Cortex of kidney (tissue), 1 donor: ENCODE data around the gene IFITM5.
"Not testable (repeated sequence)": the region's sequence is repeated elsewhere in the genome, so short reads cannot be mapped to it uniquely, and the experiment has no call there.

ENCODE experiments used
- DNase-seq: peaks from one replicate; lab custom pipeline; 2025; lab: John Stamatoyannopoulos, UW

The IFITM5 gene

DNA sequence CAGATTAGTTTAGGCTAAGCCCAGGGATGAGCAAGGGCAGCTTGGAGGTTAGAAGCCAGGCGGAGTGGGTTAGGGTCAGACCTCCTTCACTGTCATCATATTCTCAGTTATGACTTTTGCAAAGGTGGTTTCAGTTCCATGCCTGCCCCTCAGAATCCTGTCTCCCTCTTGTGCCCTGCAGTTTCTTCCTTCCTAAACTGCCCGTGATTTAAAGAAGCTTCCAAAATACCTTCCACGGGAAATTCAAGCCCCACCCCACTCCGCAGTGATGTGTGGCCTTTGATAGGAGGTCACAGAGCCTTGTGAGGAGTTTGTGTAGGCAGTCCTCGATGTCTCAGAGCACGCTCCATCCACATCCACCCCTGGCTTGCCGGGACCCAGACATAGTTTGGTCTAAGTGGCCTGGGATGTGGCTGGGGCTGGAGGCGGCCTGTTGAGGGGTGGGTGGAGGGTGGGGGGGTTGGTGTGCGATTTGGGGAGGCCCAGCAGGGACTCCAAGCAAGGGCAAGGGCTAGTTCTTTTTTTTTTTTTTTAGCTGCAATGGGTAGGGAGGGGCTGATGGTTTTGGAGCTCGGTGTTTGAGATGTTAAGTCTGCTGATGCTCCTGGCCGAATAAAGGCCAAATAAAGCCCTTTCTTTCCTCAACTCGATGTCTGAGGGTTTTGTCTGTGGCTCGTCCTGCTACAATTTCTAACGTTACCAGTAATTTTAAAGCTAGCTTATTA is 12.9 kb upstream of the IFITM5 start:
- no peak for DNase-seq

DNA sequence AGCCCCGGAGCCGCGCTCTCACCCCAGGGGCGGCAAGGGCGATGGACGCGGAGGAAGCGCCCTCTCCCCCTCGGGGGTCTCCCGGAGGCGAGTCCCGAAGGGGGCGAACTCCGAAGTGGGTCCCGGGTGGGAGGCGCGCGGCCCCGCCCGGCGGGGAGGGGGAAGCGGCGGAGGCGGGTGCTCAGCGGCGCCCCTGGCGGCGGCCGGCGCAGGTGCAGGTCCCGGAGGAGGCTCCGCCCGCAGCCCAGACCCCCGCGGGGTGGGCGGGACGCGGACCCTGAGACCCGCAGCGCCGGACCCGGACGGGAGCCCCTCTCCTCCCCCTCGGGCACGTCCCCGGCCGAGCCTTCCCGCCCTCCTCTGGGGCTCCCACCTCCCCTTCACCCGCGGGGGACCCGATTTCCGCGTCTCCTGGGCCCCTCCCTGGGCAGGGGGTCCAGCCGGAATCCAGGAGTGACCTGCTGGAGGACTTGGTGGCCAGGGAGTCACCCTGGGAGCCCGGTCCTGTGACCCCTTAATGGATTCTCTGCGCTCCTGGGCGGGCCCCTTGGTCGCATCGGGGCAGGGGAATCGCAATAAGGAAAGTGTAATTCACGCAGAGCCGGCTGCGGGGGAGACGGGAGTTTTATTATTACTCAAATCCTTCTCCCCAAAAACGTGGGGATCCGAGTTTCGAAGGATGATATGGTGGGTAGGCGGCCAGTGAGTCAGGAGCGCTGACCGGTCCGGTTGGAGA is 11.9 kb upstream of the IFITM5 start:
- not testable (repeated sequence) for DNase-seq

DNA sequence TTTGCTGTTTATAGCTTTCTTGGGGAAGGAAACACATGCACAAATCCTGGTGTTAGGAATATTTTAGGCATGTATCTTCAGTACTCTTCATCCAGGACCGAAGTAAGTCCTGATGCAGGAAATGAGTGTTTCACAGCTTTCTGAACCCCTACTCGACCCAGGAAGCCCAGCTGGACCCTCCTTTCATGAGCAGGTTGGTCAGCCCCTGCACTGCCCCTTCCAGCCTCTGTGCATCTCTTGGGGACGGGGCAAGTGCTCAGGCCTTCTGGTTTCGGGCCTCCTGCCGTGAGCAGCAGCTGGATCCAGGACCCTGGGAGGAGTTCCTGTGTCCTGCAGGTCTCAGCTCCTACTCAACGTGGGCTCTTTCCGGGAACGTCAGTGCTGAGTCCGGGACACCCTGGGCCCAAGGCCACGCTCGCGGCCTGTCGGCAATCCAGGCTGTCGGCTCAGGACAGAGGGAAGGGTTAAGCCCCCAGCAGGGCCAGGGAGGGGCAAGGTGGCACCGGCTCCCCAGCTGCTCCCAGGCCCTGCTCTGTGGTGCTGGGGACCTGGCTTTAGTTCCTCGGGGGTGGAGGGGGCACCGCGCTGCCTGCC is 10.8 kb upstream of the IFITM5 start:
- DNase-seq: not testable (repeated sequence)

DNA sequence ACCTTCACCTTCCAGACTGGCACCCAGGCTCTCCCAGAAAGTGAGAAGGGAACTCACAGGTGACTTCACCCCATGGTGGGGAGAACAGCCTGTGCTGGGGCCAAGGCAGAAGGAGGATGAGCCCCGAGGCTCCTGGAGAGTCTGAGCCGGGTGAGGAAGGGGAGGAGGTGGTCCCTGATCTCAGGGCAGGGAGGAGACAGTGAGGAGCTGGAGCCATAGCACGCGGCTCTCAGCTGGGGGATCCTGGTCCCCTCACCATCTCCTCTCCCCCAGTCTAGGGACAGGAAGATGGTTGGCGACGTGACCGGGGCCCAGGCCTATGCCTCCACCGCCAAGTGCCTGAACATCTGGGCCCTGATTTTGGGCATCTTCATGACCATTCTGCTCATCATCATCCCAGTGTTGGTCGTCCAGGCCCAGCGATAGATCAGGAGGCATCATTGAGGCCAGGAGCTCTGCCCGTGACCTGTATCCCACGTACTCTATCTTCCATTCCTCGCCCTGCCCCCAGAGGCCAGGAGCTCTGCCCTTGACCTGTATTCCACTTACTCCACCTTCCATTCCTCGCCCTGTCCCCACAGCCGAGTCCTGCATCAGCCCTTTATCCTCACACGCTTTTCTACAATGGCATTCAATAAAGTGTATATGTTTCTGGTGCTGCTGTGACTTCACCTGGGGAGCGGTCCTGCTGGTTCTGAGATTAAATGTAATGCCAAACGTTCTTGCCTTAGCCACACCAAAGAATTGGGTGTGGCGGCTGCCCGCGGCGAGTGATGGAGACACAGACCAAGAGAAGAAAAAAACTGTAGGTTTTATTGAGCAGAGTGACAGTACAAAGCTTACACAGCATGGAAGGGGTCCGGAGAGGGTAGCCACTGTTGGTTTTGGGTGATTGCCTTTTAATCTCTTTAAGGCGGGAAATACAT is 9.7 kb upstream of the IFITM5 start:
- DNase-seq: not testable (repeated sequence)

DNA sequence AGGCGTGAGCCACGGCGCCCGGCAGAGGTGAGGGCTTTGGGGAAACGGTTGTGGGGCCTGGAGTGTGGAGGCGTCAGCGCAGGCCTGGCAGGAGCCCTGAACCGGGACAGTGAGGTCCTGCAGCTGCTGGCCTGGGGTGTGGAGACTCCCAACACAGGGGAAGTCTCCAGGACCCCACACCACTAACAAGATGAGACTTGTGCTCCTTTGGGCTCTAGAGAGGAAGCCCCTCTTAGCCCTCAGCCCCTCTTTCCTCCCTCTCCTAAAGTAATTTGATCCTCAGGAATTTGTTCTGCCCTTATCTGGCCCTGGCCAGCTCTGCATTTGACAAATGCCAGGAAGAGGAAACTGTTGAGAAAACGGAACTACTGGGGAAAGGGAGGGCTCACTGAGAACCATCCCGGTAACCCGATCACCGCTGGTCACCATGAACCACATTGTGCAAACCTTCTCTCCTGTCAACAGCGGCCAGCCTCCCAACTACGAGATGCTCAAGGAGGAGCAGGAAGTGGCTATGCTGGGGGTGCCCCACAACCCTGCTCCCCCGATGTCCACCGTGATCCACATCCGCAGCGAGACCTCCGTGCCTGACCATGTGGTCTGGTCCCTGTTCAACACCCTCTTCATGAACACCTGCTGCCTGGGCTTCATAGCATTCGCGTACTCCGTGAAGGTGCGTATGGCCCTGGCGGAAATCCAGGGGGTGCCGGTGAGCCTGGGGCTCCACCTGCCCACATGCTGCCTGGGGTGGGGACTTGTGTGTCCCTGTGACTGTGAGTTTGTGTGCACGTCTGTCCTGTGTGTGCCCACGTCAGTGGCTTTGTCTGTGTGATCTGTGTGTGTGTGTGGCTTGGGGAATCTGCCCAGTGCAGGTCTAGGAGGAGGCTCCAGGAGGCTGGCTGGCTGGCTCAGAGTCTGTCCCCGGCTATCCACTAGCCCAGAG is 8.7 kb upstream of the IFITM5 start, which contains the start of gene IFITM2:
Gene IFITM2 (plus strand): TSS at position 51 of the 943 bp plus-strand sequence. CDS start 377 bp downstream, at position 428.
- not testable (repeated sequence) for DNase-seq

DNA sequence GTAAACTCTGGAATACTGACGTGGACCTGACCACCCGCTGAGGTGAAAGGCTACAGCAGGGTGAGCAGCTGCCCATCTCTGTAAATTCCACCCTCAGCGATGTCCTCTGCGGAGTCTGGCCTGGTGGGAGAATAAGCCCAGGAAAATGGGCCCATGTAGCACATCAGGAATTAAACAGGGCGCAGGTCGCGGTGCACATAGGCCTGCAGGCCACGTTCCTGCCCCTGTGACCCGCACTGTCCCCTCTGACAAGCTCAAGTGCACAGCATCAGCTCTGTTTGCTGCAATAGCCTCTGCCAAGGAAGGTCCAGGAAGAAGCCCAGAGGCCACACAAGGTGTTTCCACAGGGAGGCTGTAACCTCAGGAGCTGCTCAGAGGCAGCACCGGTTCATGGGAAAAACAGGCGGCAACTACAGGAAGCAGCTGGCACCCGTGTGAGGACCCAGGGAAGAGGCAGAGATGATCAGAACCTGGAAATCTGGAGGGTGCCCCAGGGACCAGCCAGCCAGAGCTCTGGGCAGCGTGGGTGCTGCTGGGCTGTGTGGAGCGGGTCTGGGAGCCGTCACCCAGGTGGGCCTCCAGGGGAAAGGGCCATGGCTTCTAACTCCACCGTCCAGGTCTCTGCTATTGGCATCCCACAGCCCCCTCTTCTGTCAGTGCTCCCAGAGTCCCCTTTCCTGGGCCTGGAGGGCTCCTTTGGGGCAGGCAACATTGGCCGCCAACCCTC is 7.5 kb upstream of the IFITM5 start:
- no peak for DNase-seq

DNA sequence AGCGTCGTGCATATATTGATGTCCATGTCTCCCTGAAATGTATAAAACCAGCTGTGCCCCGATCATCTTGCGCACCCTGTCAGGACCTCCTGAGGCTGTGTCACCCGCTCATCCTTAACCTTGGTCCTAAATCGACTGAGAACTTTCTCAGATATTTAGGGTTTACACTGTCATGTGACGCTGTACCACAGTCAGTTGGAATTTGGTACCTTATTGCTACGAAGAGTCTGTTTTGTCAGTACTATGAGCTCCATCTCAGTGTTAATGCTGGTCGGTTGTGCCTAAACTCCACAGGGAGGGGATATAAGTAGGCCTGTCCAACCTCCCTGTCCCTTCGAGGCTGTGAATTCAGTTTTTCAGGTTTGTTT is 6.5 kb upstream of the IFITM5 start:
- no peak for DNase-seq

DNA sequence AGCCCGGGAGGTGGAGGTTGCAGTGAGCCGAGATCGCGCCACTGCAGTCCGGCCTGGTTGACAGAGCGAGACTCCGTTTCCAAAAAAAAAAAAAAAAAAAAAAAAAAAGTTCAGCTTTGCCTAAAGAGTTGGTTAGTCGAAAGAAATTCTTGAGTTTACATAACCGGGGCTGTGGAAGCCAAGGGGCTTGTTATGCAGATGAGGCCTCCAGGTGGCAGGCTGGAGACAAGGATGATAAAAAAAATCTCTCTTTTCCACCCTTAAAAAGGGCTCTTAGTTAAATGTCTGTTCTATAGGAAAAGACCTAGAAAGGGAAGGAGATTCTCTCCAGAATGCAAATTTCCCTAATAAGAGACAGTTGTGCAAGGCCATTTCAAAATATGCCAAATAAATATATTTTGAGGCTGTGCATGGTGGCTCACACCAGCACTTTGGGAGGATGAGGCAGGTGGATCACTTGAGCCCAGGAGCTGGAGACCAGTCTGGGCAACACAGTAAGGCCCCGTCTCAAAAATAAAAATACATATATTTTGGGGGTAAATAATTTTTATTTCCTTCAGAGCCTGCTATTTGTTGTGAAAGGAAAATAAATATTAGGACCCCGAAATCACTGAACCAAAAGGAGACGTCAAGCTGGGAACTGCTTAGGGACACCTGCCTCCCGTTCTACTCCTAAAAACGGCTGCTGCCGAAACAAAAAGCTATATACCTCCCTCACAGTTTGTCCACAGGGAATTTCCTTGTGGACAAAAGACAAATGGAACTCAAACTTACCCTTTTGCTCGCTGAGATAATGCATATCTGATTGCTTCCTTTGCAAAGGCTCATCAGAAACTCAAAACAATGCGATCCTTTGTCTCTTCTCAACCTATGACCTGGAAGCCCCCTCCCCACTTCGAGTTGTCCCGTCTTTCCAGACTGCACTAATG is 5.9 kb upstream of the IFITM5 start:
- DNase-seq: no peak

DNA sequence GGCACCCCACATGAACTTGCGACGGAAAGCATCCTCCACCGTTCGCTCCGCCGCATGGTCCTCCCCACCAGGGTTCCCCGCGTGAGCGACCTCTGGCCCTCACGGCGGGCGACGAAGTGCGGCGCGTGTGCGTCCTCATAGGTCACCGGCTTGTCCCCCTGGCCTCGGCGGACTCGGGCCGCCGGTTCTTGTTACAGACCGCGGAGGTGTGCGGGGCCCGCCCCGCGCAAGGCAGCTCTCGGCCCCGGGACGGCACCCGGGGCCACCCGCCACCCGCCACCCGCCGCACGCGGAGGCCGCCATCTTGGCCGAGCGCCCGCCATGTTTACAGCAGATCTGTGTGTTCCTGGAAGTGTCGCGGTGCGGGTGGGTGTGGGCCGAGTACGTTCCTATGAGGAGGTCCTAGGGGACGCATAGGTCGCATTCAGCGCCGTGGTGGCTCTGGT is 4.8 kb upstream of the IFITM5 start:
- DNase-seq: no peak

DNA sequence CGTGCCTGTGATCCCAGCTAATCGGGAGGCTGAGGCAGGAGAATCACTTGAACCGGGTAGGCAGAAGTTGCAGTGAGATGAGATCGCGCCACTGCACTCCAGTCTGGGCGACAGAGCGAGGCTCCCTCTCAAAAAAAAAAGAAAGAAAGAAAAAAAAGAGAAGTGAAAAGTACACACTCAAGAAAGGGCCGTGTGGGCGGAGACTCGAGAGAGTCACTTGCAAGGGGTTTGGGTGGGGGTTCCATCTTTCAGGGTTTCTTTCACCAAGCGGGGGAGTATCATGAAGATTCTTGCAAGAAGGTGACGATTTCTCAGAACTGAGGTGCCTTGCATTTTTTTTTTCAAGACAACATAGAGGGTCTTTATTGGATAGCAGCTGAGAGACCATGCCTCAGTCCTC is 4.0 kb upstream of the IFITM5 start:
- DNase-seq: no peak

DNA sequence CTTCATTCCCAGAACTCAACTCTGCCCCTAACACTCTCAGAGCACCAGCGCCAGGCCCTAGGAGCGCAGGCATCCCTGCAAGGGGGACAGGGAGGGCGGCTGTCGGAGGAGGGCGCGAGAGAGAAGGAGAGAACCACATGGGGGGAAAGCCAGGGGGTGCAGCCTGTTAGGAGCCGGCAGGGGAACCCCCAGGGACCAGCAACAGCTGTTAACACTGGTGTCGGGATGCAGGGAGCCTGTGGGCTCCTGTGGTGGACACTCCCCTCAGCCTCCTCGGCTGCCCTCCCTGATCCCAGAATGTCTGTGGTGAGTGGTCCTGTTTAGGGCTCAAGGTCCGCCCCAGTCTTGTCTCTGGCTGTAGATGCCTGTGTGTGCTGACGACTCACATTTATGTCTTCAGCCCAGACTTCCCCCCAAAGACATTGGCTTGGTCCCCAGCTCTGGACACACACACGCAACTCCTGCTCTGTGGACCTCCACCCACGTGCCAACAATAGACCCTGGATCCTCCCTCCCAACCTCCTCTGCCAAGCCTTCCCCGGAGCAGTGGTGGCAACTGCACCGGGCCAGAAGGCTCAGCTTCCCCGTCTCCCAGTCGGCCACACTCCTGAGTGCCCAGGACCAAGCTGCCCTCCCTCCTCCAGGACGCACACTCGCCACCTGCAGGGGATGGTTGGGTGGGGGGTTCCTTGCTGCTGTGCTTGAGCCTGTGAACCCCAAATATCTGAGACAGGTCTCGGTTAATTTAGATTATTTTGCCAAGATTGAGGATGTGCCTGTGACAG is 817 bp upstream of the IFITM5 start:
- DNase-seq: no peak

DNA sequence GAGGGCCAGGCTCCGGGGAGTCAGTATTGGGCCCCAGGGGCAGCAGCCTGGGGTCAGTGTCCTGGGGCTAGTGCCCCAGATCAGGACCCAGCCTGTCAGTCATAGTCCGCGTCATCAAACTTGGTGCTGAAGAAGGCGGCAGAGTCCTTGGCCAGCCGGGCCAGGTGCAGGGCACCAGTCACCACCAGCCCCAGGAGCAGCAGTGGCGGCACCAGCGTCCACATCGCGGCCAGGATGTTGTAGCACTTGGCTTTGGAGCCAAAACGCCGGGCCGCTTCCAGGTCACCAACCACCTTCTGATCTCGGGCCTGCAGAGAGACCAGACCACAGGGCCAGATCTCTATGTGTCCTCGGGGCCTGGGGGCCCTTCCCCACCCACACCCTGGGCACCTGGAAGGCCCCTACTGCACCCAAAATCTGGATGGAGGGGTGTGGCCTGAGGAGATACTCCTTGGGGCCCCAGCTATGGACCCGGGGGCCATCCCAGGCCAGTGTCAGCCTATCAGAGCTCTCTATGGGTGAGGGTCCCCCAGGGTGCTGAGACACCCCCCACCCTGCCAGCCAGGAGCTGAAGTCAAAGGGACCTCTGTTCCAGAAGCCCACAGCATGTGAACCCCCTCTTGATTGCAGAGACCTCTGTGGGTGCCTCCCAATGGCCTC is 790 bp downstream of the IFITM5 start:
- DNase-seq: no peak

DNA sequence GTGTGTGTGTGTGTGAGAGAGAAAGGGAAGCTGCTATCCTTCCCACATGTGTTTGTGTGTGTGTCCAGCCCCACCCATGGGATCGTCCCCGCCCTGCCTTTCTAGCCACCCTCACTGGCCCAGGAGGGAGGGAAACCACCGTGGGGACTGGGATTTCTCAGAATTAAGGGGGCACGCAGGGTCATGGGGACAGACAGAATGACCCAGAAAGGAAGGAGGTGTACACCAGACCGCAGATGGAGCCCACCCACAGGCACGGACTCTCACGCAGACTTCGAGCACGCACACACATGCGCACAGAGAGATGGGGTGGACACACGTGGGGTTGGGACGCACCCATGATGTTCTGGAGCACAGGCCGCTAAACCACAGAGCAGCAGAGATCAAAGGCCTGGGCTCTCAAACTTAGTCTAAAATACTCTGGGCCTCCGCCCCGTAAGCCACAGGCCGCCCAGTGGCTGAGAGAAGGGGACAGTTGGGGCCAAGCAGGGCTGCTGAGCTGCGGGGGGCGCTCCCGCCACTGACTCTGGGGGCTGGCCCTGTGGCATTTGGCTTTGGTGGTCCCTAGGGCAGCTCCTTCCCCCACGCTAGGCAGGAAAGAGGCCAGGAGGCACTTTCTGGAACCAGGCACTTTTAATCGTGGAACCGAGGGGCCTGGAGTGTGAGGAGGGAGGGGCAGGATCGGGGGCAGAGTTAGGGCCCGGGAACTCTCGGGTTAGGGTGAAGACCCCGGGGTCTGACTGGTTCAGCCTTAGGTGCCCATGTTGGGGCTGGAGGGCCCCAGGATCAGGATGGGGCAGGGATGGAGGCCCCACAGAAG is 1.5 kb downstream of the IFITM5 start:
- no peak for DNase-seq

DNA sequence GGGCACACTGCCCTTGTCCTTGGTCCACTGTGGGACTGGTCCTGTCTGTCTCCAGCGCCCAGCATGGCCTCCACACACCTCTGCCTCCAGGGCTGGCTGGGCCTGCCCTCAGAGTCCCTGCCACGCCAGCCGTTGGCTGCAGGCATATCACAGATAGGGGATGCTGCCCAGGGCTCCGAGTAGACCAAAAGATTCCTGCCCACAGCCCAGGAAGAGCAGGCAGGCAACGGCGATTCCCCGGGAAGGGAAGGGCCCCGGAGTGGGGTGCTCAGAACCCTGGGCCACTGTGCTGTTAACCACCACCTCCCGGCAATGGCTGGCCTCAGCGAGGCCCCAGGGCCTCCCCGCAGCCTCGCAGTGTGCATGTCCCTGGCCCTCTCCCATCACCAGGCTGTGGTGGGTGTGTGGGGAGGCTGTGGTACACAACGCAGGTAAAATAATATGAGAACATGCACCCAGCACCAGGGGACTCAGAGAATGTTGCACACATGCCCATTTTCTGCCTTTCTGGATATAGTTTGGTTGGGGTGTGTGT is 2.2 kb downstream of the IFITM5 start:
- DNase-seq: no peak

DNA sequence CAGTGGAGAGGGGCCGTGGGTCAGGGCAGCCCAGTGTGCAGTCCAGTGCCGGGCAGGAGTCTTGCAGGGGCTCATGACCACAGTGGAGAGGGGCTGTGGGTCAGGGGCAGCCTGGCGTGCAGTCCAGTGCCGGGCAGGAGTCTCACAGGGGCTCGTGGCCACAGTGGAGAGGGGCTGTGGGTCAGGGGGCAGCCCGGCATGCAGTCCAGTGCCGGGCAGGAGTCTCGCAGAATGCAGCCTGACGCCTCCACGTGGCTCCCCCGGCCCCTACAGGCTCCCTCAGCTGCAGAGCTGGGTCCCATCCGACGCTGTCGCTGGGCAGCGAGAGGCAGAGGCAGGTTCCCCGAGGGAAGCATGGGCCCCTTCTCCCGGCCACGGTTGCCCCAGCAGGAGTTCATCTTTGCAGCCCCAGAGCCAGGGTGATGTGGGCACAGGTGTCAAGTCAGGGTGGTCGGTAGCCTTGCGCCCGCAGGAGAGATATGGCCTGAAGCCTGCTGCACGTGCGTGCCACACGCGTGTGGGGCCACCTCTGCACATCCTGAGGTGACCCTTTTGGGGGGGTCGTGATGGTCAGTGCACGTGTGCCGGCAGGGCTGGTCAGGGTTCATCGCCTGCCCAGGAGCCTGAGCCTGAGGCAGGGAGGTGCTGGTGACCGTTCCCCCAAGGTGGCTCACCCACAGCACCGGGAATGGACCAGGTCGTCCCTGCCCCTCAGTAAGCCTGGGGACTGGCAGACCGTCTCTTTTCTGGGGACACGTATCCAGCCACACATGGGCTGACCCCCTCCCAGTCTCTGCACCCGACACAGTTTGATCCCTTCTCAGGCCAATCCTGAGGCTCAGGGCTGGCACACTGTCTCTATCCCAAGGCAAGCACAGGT is 2.9 kb downstream of the IFITM5 start:
- DNase-seq: no peak
